Gastroesophageal sphincter (tissue), 2 donors: Measurements from ENCODE around the gene NAV2.

Experiments used
- POLR2A ChIP-seq, 2 donors: fragments of 450-650 bp; IDR thresholded peaks; one replicate each; pipeline ENCODE4 v1.6.1; 2017; ENCODE audit warnings: antibody characterized with exemption in 2 of 2, mild to moderate bottlenecking in 2 of 2, moderate library complexity in 1 of 2
- POLR2AphosphoS5 ChIP-seq: sonication (generic); formaldehyde crosslinking; IDR thresholded peaks from one replicate; pipeline ENCODE4 v1.6.1; 2017; ENCODE audit warnings: antibody characterized with exemption

DNA sequence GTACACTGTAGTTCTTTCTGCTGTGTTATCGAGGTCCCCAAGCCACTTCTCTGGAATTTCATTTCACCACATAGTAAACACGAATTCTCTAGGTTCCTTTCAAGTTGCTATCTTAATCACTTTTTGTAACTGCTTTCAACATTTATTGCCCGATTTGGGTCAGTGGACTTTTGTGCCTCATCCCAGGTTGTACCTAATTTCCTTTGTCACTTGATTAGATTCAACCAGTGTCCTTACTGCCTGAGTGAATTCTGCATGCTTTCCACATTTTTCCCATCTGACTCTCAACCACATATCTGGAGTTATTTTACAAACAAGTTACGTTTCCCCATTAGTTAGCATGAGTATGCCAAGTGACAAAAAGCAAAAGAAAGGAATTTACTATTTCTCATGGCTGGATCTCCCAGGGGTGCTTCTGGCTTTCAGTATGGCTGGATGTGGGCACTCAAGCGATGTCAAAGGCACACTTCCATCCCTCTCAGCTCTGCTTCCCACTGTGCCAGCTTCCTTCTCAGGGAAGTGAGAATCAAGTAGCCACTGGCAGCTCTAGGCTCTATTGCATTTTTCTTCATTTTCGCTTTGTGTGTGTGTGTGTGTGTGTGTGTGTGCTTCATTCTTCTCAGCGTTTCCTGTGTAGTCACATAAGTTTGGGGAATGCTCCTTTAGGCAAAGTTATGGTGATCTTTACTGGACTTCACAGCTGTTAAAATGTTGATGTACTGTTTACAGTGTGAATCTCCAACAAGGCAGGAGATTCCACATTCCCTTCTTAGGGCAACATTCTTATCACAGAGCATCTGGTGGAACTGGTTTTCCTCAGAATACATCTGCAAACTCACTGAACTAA lies 318.7 kb downstream of the NAV2 start:
- TF ChIP-seq POLR2A (IDR thresholded peaks at IDR 0.05): no peak
- TF ChIP-seq POLR2AphosphoS5: no peak
